HG03575 (cell line): ENCODE data around the gene PDF.
"Not testable (repeated sequence)": the region's sequence is repeated elsewhere in the genome, so short reads cannot be mapped to it uniquely, and the experiment has no call there.

ENCODE experiments used
- ATAC-seq: cut with Tn5 transposase; IDR thresholded peaks from one replicate; pipeline ENCODE4 v1.9.1; 2021; ENCODE audit not compliant: unreplicated experiment, insufficient number of reproducible peaks, low FRiP score; ENCODE audit errors: extremely low read depth

PDF gene

DNA sequence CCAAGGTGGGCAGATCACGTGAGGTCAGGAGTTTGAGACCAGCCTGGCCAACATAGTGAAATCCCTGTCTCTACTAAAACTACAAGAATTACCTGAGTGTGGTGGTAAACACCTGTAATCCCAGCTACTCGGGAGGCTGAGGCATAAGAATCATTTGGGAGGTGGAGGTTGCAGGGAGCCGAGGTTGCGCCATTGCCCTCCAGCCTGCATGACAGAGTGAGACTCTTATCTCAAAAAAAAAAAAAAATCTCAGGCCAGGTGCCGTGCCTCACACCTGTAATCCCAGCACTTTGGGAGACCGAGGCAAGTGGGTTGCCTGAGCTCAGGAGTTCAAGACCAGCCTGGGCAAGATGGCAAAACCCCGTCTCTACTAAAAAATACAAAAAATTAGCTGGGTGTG, 33.6 kb downstream of the PDF start:
- ATAC-seq: not testable (repeated sequence)

GRCh38 chr16:69294051-69294450, 36.3 kb downstream of the PDF start:
- no peak for ATAC-seq

DNA sequence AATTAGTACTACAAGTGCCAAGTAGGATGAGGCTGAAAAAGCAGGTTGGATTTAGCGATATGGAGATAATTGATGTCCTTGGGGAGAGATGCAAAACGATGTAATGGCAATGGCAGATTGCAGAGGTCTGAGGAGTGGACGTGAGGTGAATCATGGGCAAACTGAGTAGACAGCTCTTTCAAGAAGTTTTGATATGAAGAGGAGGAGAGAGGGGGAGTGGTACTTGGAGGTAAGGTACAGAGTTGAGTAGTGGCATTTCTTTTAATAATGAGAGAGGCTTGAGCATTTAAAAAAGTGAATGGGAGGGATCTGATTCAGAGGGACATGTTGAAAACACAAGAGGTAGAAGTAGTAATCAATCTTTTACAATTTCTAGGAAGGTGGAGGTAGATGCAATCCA, 37.0 kb downstream of the PDF start:
- ATAC-seq: no peak

- not testable (repeated sequence) for ATAC-seq
Measured at GRCh38 chr16:69291657-69292056, 38.7 kb downstream of the PDF start.

- no peak for ATAC-seq
Measured at GRCh38 chr16:69286941-69287713, 43.3 kb downstream of the PDF start.

GRCh38 chr16:69285240-69285639, 45.1 kb downstream of the PDF start:
- no peak for ATAC-seq

GRCh38 chr16:69283851-69284250, 46.5 kb downstream of the PDF start:
- no peak for ATAC-seq

DNA sequence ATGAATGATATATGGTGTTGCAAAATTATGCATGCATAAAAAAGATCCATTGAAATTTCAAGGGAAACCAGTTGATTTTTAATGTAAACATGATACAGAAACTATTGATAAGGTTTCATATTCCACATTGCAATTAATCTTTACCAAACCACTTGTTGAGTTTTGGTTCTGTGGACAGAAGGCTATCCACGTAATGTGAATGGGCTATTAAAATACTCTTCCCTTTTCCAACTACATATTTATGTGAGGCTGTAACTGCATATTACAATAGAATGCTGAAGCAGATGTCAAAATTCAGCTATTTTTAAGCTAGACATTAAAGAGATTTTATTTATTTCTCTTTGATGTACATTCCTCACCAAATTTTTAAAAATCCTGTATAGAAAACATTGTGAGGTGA, 53.0 kb downstream of the PDF start:
- ATAC-seq: no peak
